GM12878 (cell line): ENCODE data around the gene GSAP. TPM values are rescaled to one million over a fixed set of nuclear protein-coding genes. Genes with fewer than 3 reads are reported as not detected.

Experiments used
- CHD2 ChIP-seq: IDR thresholded peaks from 2 replicates; pipeline ENCODE4 v1.6.1; 2011; ENCODE audit warnings: low read depth, low read length, improper control_type of control experiment, borderline replicate concordance
- CHD4 ChIP-seq: fragments of 200-600 bp; sonication (generic); IDR thresholded peaks from 2 replicates; pipeline ENCODE4 v1.6.1; 2016; ENCODE audit warnings: mild to moderate bottlenecking
- CREB1 ChIP-seq: IDR thresholded peaks from 2 replicates; pipeline ENCODE4 v1.6.1; 2012; ENCODE audit warnings: low read depth, mild to moderate bottlenecking, inconsistent platforms
- CTCF ChIP-seq, 3 experiments: IDR thresholded peaks in 2 of 3; conservative IDR thresholded peaks in 1 of 3; 2 replicates each; pipeline ENCODE4 v1.5.1; 2011; ENCODE audit warnings: low read depth in 3 of 3, low read length in 3 of 3, mild to moderate bottlenecking in 3 of 3, control low read depth in 2 of 3, moderate library complexity in 2 of 3, inconsistent platforms in 1 of 3, mixed read lengths in 1 of 3; ENCODE audit not compliant: control insufficient read depth in 2 of 3, insufficient read depth in 1 of 3; ENCODE audit errors: extremely low read depth in 1 of 3
- EED ChIP-seq: sonication (generic); IDR thresholded peaks from 2 replicates; pipeline ENCODE4 v1.6.1; 2016; ENCODE audit warnings: antibody characterized with exemption, low read depth
- IKZF1 ChIP-seq: fragments of 450-650 bp; conservative IDR thresholded peaks from 2 replicates; pipeline ENCODE4 v1.6.1; 2017; ENCODE audit warnings: antibody characterized with exemption, mild to moderate bottlenecking
- MXI1 ChIP-seq: fragments of 150-350 bp; IDR thresholded peaks from 2 replicates; pipeline ENCODE4 v1.6.1; 2011; ENCODE audit warnings: low read depth, mild to moderate bottlenecking, inconsistent platforms, low read length, improper control_type of control experiment
- NKRF ChIP-seq: fragments of 450-650 bp; conservative IDR thresholded peaks from 2 replicates; pipeline ENCODE4 v1.6.1; 2017; ENCODE audit warnings: mild to moderate bottlenecking, moderate library complexity
- PAX5 ChIP-seq: IDR thresholded peaks from 2 replicates; pipeline ENCODE4 v1.6.1; 2011; ENCODE audit warnings: low read depth, low read length, borderline replicate concordance
- RFX5 ChIP-seq: IDR thresholded peaks from 2 replicates; pipeline ENCODE4 v1.6.1; 2011; ENCODE audit warnings: low read depth, low read length, improper control_type of control experiment
- SIN3A ChIP-seq: IDR thresholded peaks from 2 replicates; pipeline ENCODE4 v1.6.1; 2012; ENCODE audit warnings: low read depth, low read length, improper control_type of control experiment
- polyA plus RNA-seq, 11 experiments: library from polyadenylated mRNA; depleted of rRNA in 4 of 11; unstranded in 6 of 11; stranded (reverse) in 5 of 11; fragments of >200 nt; fragmentation: Nextera tagmentation in 4 of 11; fragmentation: Illumina TruSeq in 1 of 11; extraction: Ambion mirVana in 4 of 11; extraction: Trizol in 1 of 11; gene quantifications; 1 replicate in 1 of 11; 2 replicates in 10 of 11; pipeline versions ENCODE4 v1.2.1 to v1.2.3, GENCODE V29; 2011 to 2016; ENCODE audit warnings: inconsistent platforms in 2 of 11, missing spikeins in 2 of 11, low read depth in 1 of 11
- total RNA-seq, 4 experiments: library from RNA; depleted of rRNA in 3 of 4; stranded (reverse); fragments of >200 nt in 3 of 4; fragmentation: Illumina TruSeq in 1 of 4; extraction: Trizol in 1 of 4; gene quantifications; 2 replicates each; pipeline versions ENCODE4 v1.2.1 to v1.2.3, GENCODE V29; 2013 to 2021
- TF ChIP-seq, protein P1 (sequence below): IDR thresholded peaks from 2 replicates; pipeline ENCODE4 v1.6.1; 2012; ENCODE audit warnings: improper control_type of control experiment, low read depth, low read length; ENCODE audit not compliant: insufficient replicate concordance
- TF ChIP-seq, protein P2 (sequence below): fragments of 450-650 bp; IDR thresholded peaks from 2 replicates; pipeline ENCODE4 v1.6.1; 2017; ENCODE audit warnings: antibody characterized with exemption, mild to moderate bottlenecking, moderate library complexity
- TF ChIP-seq, protein P3 (sequence below): IDR thresholded peaks from 2 replicates; pipeline ENCODE4 v1.6.1; 2012; ENCODE audit warnings: low read depth, low read length, improper control_type of control experiment
- TF ChIP-seq, protein P4 (sequence below): IDR thresholded peaks from 2 replicates; pipeline ENCODE4 v1.6.1; 2012; ENCODE audit warnings: low read depth, low read length, improper control_type of control experiment

Gene GSAP
- total and polyA plus RNA-seq, 10 of the 15 experiments (the other 5 are each of a cell fraction or from before 2014, with no cell fraction given): 6.6 to 38.1 (median 21.8) TPM

DNA sequence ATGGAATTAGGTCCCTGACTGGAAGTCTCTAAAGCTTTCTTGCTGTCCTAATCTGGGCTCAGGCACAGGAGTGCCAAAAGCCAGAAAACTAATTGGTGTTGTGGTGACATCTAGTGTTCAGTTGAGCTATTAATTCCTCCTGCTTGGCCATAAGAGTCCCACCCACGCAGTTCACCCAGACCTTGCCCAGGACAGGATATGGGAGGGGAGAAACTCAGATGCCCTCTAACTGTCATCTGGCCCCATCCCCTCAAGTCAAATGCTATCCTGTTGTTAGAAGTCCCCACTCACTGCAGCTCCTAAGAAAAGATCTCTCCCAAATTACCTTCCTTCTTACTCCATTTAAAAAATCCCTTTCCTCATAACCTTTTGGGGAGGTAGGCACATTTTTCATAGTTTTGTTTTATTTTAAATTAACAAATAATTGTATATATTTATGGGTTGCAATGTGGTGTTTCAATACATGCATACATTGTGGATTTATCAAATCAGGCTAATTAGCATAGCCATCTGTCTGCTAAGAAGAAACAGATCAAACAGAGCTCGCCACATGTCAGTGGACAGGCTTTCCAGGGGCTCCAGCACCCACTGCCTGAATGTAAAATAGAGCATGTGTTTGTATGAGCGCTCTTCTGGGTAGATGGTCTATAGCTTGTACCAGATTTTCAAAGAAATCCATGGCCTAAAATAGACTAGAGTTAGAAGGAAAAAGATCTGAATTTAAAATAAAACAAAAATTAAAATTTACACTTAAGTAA, 84.0 kb downstream of the GSAP start (continued):
- TF ChIP-seq, protein P1, sequence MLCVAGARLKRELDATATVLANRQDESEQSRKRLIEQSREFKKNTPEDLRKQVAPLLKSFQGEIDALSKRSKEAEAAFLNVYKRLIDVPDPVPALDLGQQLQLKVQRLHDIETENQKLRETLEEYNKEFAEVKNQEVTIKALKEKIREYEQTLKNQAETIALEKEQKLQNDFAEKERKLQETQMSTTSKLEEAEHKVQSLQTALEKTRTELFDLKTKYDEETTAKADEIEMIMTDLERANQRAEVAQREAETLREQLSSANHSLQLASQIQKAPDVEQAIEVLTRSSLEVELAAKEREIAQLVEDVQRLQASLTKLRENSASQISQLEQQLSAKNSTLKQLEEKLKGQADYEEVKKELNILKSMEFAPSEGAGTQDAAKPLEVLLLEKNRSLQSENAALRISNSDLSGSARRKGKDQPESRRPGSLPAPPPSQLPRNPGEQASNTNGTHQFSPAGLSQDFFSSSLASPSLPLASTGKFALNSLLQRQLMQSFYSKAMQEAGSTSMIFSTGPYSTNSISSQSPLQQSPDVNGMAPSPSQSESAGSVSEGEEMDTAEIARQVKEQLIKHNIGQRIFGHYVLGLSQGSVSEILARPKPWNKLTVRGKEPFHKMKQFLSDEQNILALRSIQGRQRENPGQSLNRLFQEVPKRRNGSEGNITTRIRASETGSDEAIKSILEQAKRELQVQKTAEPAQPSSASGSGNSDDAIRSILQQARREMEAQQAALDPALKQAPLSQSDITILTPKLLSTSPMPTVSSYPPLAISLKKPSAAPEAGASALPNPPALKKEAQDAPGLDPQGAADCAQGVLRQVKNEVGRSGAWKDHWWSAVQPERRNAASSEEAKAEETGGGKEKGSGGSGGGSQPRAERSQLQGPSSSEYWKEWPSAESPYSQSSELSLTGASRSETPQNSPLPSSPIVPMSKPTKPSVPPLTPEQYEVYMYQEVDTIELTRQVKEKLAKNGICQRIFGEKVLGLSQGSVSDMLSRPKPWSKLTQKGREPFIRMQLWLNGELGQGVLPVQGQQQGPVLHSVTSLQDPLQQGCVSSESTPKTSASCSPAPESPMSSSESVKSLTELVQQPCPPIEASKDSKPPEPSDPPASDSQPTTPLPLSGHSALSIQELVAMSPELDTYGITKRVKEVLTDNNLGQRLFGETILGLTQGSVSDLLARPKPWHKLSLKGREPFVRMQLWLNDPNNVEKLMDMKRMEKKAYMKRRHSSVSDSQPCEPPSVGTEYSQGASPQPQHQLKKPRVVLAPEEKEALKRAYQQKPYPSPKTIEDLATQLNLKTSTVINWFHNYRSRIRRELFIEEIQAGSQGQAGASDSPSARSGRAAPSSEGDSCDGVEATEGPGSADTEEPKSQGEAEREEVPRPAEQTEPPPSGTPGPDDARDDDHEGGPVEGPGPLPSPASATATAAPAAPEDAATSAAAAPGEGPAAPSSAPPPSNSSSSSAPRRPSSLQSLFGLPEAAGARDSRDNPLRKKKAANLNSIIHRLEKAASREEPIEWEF: no peak
- no peak for TF ChIP-seq RFX5
- peak; percentile 59 for TF ChIP-seq IKZF1
- TF ChIP-seq CHD2: no peak
- TF ChIP-seq, protein P2, sequence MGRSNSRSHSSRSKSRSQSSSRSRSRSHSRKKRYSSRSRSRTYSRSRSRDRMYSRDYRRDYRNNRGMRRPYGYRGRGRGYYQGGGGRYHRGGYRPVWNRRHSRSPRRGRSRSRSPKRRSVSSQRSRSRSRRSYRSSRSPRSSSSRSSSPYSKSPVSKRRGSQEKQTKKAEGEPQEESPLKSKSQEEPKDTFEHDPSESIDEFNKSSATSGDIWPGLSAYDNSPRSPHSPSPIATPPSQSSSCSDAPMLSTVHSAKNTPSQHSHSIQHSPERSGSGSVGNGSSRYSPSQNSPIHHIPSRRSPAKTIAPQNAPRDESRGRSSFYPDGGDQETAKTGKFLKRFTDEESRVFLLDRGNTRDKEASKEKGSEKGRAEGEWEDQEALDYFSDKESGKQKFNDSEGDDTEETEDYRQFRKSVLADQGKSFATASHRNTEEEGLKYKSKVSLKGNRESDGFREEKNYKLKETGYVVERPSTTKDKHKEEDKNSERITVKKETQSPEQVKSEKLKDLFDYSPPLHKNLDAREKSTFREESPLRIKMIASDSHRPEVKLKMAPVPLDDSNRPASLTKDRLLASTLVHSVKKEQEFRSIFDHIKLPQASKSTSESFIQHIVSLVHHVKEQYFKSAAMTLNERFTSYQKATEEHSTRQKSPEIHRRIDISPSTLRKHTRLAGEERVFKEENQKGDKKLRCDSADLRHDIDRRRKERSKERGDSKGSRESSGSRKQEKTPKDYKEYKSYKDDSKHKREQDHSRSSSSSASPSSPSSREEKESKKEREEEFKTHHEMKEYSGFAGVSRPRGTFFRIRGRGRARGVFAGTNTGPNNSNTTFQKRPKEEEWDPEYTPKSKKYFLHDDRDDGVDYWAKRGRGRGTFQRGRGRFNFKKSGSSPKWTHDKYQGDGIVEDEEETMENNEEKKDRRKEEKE: no peak
- peak; percentile 55; the same call in 1 of the 2 replicates for TF ChIP-seq EED
- no peak for TF ChIP-seq CHD4
- TF ChIP-seq, protein P3, sequence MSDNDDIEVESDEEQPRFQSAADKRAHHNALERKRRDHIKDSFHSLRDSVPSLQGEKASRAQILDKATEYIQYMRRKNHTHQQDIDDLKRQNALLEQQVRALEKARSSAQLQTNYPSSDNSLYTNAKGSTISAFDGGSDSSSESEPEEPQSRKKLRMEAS: no peak
- TF ChIP-seq CREB1: no peak
- peak; percentile 35; the same call in 1 of the 2 replicates for TF ChIP-seq PAX5
- TF ChIP-seq, protein P4, sequence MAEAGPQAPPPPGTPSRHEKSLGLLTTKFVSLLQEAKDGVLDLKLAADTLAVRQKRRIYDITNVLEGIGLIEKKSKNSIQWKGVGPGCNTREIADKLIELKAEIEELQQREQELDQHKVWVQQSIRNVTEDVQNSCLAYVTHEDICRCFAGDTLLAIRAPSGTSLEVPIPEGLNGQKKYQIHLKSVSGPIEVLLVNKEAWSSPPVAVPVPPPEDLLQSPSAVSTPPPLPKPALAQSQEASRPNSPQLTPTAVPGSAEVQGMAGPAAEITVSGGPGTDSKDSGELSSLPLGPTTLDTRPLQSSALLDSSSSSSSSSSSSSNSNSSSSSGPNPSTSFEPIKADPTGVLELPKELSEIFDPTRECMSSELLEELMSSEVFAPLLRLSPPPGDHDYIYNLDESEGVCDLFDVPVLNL: no peak
- peak; percentile 58 to 82 (median 69); a peak in 5 of 6 replicates for TF ChIP-seq CTCF (IDR thresholded peaks at IDR 0.05 in 2 of 3, conservative IDR thresholded peaks at IDR 0.05 in 1 of 3; ENCODE audit: control insufficient read depth in 2 of 3, extremely low read depth in 1 of 3, insufficient read depth in 1 of 3, low read depth in 3 of 3, low read length in 3 of 3)
- TF ChIP-seq MXI1: no peak
- TF ChIP-seq SIN3A: no peak
- no peak for TF ChIP-seq NKRF
